Testis (tissue), 5 donors: ENCODE results near the gene TOGARAM1. TPM values are rescaled to one million over a fixed set of nuclear protein-coding genes. Genes with fewer than 3 reads are reported as not detected.
A peak's percentile ranks its signal among the peaks of the same experiment; 100 is the strongest.

Experiments
- DNase-seq: peaks from one replicate; pipeline ENCODE4 v3.0.0-alpha.2; 2019
- H3K27ac ChIP-seq, 2 donors: fragments of 200-600 bp; sonication (generic); one replicate each; pipeline ENCODE4 v1.5.1; 2019
- H3K27me3 ChIP-seq: fragments of 200-600 bp; sonication (generic); one replicate; pipeline ENCODE4 v1.5.1; 2019
- H3K36me3 ChIP-seq: fragments of 200-600 bp; sonication (generic); one replicate; pipeline ENCODE4 v1.5.1; 2017; ENCODE audit warnings: low read depth; ENCODE audit errors: missing control alignments
- H3K4me1 ChIP-seq: fragments of 200-600 bp; sonication (generic); one replicate; pipeline ENCODE4 v1.5.1; 2019
- H3K4me3 ChIP-seq, 2 donors: fragments of 200-600 bp; sonication (generic); one replicate each; pipeline ENCODE4 v1.5.1; 2017 to 2019
- H3K9me3 ChIP-seq: fragments of 200-600 bp; sonication (generic); one replicate; pipeline ENCODE4 v1.5.1; 2017
- POLR2A ChIP-seq: fragments of 450-650 bp; IDR thresholded peaks from one replicate; pipeline ENCODE4 v1.6.1; 2017; ENCODE audit warnings: antibody characterized with exemption, mild to moderate bottlenecking, moderate library complexity
- WGBS, 2 donors: methylation state at CpG; one replicate each; pipeline ENCODE4 v1.1.5; 2018; 5-methylcytosine and 5-hydroxymethylcytosine counted together
- intact Hi-C: fragments of 100-400 bp; cut with DNase I; formaldehyde crosslinking; loops from one replicate; pipeline ENCODE4 v1.15.1; 2023; ENCODE audit warnings: low total_unique reads
- long read RNA-seq, 2 donors: transcript quantifications; one replicate each; lab custom pipeline, GENCODE V29; 2026
- polyA plus RNA-seq: library from polyadenylated mRNA; stranded (reverse); fragments of 350-450 nt; fragmentation: Illumina TruSeq; extraction: RNeasy Lipid Tissue Mini Kit (QIAGEN cat#74804); gene quantifications from one replicate; pipeline ENCODE4 v1.2.3, GENCODE V29; 2014; ENCODE audit warnings: low read depth, low replicate concordance; ENCODE audit not compliant: insufficient read depth
- total RNA-seq, 2 donors: library from RNA; depleted of rRNA; stranded (reverse); fragments of >200 nt; gene quantifications; one replicate each; pipeline ENCODE4 v1.2.3, GENCODE V29; 2016
- TF ChIP-seq, protein P1 (sequence below), 3 experiments: fragments of 450-650 bp in 2 of 3; fragments of 200-600 bp in 1 of 3; sonication (generic) in 1 of 3; IDR thresholded peaks; one replicate each; pipeline ENCODE4 v1.5.1; 2016 to 2019; ENCODE audit warnings: antibody characterized with exemption in 3 of 3, mild to moderate bottlenecking in 2 of 3, moderate library complexity in 1 of 3

Gene TOGARAM1, protein sequence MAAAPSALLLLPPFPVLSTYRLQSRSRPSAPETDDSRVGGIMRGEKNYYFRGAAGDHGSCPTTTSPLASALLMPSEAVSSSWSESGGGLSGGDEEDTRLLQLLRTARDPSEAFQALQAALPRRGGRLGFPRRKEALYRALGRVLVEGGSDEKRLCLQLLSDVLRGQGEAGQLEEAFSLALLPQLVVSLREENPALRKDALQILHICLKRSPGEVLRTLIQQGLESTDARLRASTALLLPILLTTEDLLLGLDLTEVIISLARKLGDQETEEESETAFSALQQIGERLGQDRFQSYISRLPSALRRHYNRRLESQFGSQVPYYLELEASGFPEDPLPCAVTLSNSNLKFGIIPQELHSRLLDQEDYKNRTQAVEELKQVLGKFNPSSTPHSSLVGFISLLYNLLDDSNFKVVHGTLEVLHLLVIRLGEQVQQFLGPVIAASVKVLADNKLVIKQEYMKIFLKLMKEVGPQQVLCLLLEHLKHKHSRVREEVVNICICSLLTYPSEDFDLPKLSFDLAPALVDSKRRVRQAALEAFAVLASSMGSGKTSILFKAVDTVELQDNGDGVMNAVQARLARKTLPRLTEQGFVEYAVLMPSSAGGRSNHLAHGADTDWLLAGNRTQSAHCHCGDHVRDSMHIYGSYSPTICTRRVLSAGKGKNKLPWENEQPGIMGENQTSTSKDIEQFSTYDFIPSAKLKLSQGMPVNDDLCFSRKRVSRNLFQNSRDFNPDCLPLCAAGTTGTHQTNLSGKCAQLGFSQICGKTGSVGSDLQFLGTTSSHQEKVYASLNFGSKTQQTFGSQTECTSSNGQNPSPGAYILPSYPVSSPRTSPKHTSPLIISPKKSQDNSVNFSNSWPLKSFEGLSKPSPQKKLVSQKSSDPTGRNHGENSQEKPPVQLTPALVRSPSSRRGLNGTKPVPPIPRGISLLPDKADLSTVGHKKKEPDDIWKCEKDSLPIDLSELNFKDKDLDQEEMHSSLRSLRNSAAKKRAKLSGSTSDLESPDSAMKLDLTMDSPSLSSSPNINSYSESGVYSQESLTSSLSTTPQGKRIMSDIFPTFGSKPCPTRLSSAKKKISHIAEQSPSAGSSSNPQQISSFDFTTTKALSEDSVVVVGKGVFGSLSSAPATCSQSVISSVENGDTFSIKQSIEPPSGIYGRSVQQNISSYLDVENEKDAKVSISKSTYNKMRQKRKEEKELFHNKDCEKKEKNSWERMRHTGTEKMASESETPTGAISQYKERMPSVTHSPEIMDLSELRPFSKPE (N-terminal part only)
- 10 to 100 TPM; 32.6 to 33.0 TPM for total RNA-seq
- polyA plus RNA-seq: 16.6 TPM
- long read RNA-seq, donor 1, partial matches to known transcripts: 15 of 15 reads
- long read RNA-seq, donor 1, other reads (novel, unspliced or antisense): 0 of 15 reads
- long read RNA-seq, donor 2, partial matches to known transcripts: 6 of 7 reads
- long read RNA-seq, donor 2, other reads (novel, unspliced or antisense): 0 of 7 reads

DNA sequence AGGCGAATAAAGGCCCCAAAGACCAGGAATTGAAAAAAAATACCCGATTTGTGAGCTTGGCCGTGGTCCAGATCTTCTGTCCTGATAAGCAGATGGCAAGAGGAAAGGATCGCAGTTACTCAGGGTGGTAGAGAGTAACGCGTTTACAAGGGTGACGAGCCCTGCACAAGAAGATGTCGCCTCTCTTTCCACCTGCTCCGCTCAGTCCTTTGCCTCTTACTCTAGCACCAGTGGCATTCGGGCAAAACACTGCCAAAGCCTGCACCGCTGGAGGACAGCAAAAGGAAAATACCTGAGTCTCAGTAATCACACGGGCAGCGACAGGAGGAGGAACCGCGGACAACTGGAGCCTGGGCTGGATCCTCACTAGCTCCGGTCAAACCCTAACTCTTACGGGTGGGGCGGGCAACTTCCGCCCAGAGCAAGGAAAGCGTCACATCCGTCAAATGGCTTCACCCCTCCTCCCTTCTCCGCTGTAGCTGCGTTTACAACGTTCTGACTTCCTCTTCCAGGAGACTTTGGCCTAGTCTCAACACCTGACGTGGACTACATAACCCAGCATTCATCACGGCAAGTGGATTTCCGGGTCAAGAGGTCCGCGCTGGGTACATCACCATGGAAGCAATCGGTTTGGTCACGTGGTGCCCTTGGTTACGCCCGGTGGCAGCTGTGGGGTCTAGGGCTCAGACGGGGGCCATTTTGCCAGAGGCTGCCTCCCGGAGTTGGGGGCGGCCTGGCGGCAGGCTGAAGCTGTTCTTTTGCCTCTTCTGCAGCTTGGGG, at the start of gene TOGARAM1, which contains the start of gene KLHL28:
TSS of gene TOGARAM1 (plus strand) at position 637 of the 780 bp plus-strand sequence. CDS start 232 bp downstream, outside the sequence.
TSS of gene KLHL28 (minus strand) at position 394 of the 780 bp plus-strand sequence. CDS start 16,019 bp downstream, outside the sequence.
- DNase-seq: peak; percentile 100
- 0 to 1% methylated on average over 23 to 37 of the region's 37 CpGs for WGBS, 2 donors
- TF ChIP-seq, protein P1, sequence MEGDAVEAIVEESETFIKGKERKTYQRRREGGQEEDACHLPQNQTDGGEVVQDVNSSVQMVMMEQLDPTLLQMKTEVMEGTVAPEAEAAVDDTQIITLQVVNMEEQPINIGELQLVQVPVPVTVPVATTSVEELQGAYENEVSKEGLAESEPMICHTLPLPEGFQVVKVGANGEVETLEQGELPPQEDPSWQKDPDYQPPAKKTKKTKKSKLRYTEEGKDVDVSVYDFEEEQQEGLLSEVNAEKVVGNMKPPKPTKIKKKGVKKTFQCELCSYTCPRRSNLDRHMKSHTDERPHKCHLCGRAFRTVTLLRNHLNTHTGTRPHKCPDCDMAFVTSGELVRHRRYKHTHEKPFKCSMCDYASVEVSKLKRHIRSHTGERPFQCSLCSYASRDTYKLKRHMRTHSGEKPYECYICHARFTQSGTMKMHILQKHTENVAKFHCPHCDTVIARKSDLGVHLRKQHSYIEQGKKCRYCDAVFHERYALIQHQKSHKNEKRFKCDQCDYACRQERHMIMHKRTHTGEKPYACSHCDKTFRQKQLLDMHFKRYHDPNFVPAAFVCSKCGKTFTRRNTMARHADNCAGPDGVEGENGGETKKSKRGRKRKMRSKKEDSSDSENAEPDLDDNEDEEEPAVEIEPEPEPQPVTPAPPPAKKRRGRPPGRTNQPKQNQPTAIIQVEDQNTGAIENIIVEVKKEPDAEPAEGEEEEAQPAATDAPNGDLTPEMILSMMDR (IDR thresholded peaks at IDR 0.05): no peak
- peak; percentile 80 for TF ChIP-seq POLR2A
- no peaks in the 10 kb centered on the region for H3K9me3 ChIP-seq
- H3K27ac ChIP-seq: peak within 1 kb of the TSS; percentile 81 to 90
- no peaks in the 10 kb centered on the region for H3K36me3 ChIP-seq
- peak within 1 kb of the TSS; percentile 87 for H3K4me3 ChIP-seq
- H3K4me1 ChIP-seq: peaks cover 15% of the 10 kb centered on the region
- intact Hi-C loops: loop anchor here (10.0 kb wide), 1 partner anchor 173 kb away; the partner anchor contains the start of genes FANCM and FKBP3
- no peaks in the 10 kb centered on the region for H3K27me3 ChIP-seq

DNA sequence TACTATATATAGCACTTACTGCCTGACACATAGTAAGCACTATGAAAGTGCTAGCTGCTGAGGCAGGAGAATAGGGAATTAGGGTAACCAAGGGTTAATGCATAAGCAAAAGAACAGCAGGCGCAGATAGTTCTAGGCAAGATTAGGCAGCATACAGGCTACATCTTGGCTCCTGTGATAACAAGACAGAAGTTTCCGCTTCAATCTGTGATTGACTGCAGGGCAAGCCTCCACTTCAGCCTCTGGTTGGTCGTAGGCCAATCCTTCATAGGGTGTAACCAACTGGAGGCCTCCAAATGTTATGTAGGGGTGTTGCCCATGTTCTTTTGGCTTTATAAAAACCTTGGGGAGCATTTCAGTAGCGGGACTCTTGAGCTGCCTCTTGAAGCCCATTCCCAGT, 47.1 kb upstream of the TOGARAM1 start:
- intact Hi-C loops: no loop called here
- peaks cover 3% of the 10 kb centered on the region for H3K4me1 ChIP-seq
- no peak overlapping the region for H3K27ac ChIP-seq
- peak; percentile 74 for DNase-seq
- no peak for TF ChIP-seq POLR2A
- TF ChIP-seq, protein P1 (IDR thresholded peaks at IDR 0.05): no peak
- H3K27me3 ChIP-seq: no peaks in the 10 kb centered on the region
- H3K4me3 ChIP-seq: no peak overlapping the region
- H3K9me3 ChIP-seq: no peaks in the 10 kb centered on the region
- 9 to 12% methylated on average over 4 of the region's 4 CpGs for WGBS, 2 donors
- no peaks in the 10 kb centered on the region for H3K36me3 ChIP-seq

DNA sequence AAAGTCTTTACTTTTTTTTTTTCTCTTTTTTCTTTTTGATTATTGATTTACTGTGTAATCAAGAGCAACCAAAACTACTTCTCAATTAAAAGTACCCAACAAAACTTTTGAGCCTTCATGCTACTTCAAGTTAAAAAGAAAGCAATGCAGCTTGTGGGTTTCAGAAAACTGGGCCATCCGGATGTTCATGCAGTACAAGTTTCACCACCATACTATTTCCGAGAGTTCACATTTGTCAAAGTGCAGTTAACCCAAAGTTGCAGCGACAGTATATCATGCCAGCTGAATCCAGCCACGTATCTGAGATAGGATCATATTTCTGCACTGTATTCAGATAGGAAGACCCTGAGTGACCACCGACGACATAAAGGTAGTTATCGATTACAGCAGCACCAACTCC, 33.2 kb upstream of the TOGARAM1 start:
- Histone ChIP-seq H3K9me3 (no peaks in the 10 kb centered on the region), H3K4me3 (no peak overlapping the region), H3K27ac (no peak overlapping the region), H3K4me1 (no peaks in the 10 kb centered on the region), H3K27me3 (no peaks in the 10 kb centered on the region), H3K36me3 (no peaks in the 10 kb centered on the region)
- no peak for DNase-seq
- intact Hi-C loops: no loop called here
- WGBS, 2 donors: 87 to 90% methylated on average over 7 of the region's 7 CpGs
- no peak for TF ChIP-seq POLR2A
- TF ChIP-seq, protein P1 (IDR thresholded peaks at IDR 0.05): no peak
